K562 (cell line): ENCODE data around the gene CUL9. TPM values are rescaled to one million over a fixed set of nuclear protein-coding genes. Genes with fewer than 3 reads are reported as not detected.

Source experiments
- ATF1 ChIP-seq, 2 experiments: fragments of 450-650 bp in 1 of 2; IDR thresholded peaks; 2 replicates each; pipeline ENCODE4 v1.6.1; 2016; ENCODE audit warnings: missing compliant biosample characterization in 1 of 2, missing genetic modification characterization in 1 of 2
- BCOR ChIP-seq: fragments of 450-650 bp; IDR thresholded peaks from 2 replicates; pipeline ENCODE4 v1.6.1; 2016
- CSDE1 ChIP-seq, 2 experiments: fragments of 450-650 bp; IDR thresholded peaks; 2 replicates each; pipeline ENCODE4 v1.6.1; 2016; ENCODE audit warnings: mild to moderate bottlenecking in 1 of 2
- CTBP1 ChIP-seq: fragments of 450-650 bp; IDR thresholded peaks from 2 replicates; pipeline ENCODE4 v1.6.1; 2016; ENCODE audit warnings: borderline replicate concordance
- HDAC1 ChIP-seq, 2 experiments: fragments of 450-650 bp; IDR thresholded peaks; 2 replicates each; pipeline ENCODE4 v1.6.1; 2016 to 2017; ENCODE audit warnings: inconsistent platforms in 1 of 2, mild to moderate bottlenecking in 1 of 2, moderate library complexity in 1 of 2
- KDM4B ChIP-seq, 2 experiments: fragments of 450-650 bp in 1 of 2; sonication (generic) in 1 of 2; IDR thresholded peaks; 2 replicates each; pipeline ENCODE4 v1.6.1; 2016 to 2017; ENCODE audit warnings: borderline replicate concordance in 2 of 2, antibody characterized with exemption in 1 of 2, low read depth in 1 of 2, mild to moderate bottlenecking in 1 of 2
- L3MBTL2 ChIP-seq: fragments of 450-650 bp; IDR thresholded peaks from 2 replicates; pipeline ENCODE4 v1.6.1; 2016; ENCODE audit warnings: mild to moderate bottlenecking, moderate library complexity
- LCOR ChIP-seq: sonication (generic); formaldehyde crosslinking; IDR thresholded peaks from 2 replicates; pipeline ENCODE4 v1.8.0; 2022; ENCODE audit warnings: mild to moderate bottlenecking, missing genetic modification reagents
- NRF1 ChIP-seq, 2 experiments: fragments of 450-650 bp; IDR thresholded peaks in 1 of 2; conservative IDR thresholded peaks in 1 of 2; 2 replicates each; pipeline ENCODE4 v1.6.1; 2014; ENCODE audit warnings: mild to moderate bottlenecking in 2 of 2
- RCOR1 ChIP-seq, 2 experiments: IDR thresholded peaks; 2 replicates each; pipeline ENCODE4 v1.6.1; 2012; ENCODE audit warnings: low read depth in 2 of 2, low read length in 2 of 2, borderline replicate concordance in 1 of 2, improper control_type of control experiment in 1 of 2
- SAP30 ChIP-seq: fragments of 200-600 bp; sonication (generic); IDR thresholded peaks from 2 replicates; pipeline ENCODE4 v1.6.1; 2012; ENCODE audit warnings: borderline replicate concordance, low read depth, mild to moderate bottlenecking, moderate library complexity, low read length, control low read depth, inconsistent platforms; ENCODE audit not compliant: insufficient read depth, poor library complexity, severe bottlenecking
- SIN3A ChIP-seq, 2 experiments: fragments of 150-350 bp in 1 of 2; IDR thresholded peaks; 2 replicates each; pipeline ENCODE4 v1.6.1; 2011 to 2016; ENCODE audit warnings: borderline replicate concordance in 2 of 2, low read depth in 2 of 2, low read length in 2 of 2, mild to moderate bottlenecking in 2 of 2, moderate library complexity in 2 of 2; ENCODE audit not compliant: control insufficient read depth in 1 of 2
- SMARCE1 ChIP-seq: fragments of 450-650 bp; IDR thresholded peaks from 2 replicates; pipeline ENCODE4 v1.7.1; 2016; ENCODE audit warnings: mild to moderate bottlenecking
- ZNF699 ChIP-seq: fragments of 250-450 bp; sonication (Bioruptor Pico); IDR thresholded peaks from 2 replicates; pipeline ENCODE4 v1.8.0; 2021; ENCODE audit warnings: mild to moderate bottlenecking, moderate library complexity; ENCODE audit not compliant: insufficient replicate concordance
- polyA plus RNA-seq, 8 experiments: library from polyadenylated mRNA; depleted of rRNA in 4 of 8; stranded (reverse) in 5 of 8; unstranded in 3 of 8; fragments of >200 nt; fragmentation: Nextera tagmentation in 2 of 8; fragmentation: Illumina TruSeq in 1 of 8; extraction: Ambion mirVana in 2 of 8; extraction: Trizol in 1 of 8; gene quantifications; 2 replicates each; pipeline versions ENCODE4 v1.2.1 to v1.2.3, GENCODE V29; 2011 to 2014; ENCODE audit warnings: inconsistent platforms in 1 of 8, missing spikeins in 1 of 8
- total RNA-seq, 7 experiments: library from RNA; depleted of rRNA in 6 of 7; stranded (reverse); fragments of >200 nt in 6 of 7; fragmentation: Illumina TruSeq in 2 of 7; extraction: Trizol in 2 of 7; gene quantifications; 2 replicates each; pipeline versions ENCODE4 v1.2.1 to v1.2.3, GENCODE V29; 2011 to 2021; ENCODE audit warnings: low replicate concordance in 1 of 7
- TF ChIP-seq, protein P1 (sequence below): sonication (generic); formaldehyde crosslinking; IDR thresholded peaks from 2 replicates; pipeline ENCODE4 v1.8.0; 2022; ENCODE audit warnings: mild to moderate bottlenecking, missing genetic modification reagents
- TF ChIP-seq, protein P2 (sequence below): sonication (generic); formaldehyde crosslinking; IDR thresholded peaks from 2 replicates; pipeline ENCODE4 v1.9.0; 2022; ENCODE audit warnings: mild to moderate bottlenecking, missing genetic modification reagents
- TF ChIP-seq, protein P3 (sequence below): fragments of 450-650 bp; IDR thresholded peaks from 2 replicates; pipeline ENCODE4 v1.7.1; 2018; ENCODE audit warnings: mild to moderate bottlenecking, low read depth; ENCODE audit not compliant: partially characterized antibody
- TF ChIP-seq, protein P4 (sequence below): fragments of 200-800 bp; sonication (Bioruptor generic); IDR thresholded peaks from 2 replicates; pipeline ENCODE4 v1.6.1; 2017; ENCODE audit warnings: missing genetic modification characterization, missing compliant biosample characterization
- TF ChIP-seq, protein P5 (sequence below): sonication (generic); formaldehyde crosslinking; IDR thresholded peaks from 2 replicates; pipeline ENCODE4 v1.4.0; 2020; ENCODE audit warnings: mild to moderate bottlenecking, missing genetic modification reagents

CUL9 gene
- total and polyA plus RNA-seq, 9 of the 15 experiments (the other 6 are each of a cell fraction or from before 2014, with no cell fraction given): 0.50 to 20.7 (median 6.6) TPM

DNA sequence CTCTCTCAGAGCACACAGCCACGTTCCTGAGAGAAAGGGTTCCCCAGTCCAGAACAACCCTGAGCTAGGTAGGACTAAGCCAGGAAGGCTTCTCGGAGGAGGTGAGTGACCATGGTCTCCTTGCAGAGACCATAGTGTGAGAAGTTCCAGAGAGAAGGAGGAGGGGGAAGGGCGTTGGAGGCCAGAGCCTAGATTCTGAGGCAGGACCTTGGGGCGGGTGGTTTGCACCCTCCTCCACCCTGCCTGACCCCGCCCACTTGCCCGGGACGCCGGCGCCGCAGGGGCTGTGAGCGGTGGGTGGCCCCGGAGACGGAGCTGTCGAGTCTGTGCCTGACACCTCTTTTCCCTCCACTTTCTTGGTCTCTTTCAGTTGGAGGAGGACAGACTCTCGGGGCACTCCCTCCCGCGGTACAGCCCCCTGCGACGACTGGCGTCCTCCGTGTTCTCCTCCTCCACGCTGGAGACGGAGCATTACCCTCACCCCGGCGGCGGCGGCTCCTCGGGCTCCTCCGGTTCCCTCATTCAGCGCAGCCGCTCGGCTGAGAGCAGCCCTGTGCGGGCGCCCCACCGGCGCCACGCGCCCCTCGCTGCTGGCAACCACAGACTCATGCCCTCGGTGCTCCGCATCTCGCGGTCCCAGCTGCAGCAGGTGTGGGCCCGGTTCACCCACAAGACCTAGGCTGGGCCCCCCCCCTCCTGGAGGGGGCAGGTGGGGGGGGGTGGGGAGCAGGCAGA, 87.4 kb downstream of the CUL9 start (continued):
- TF ChIP-seq, protein P1, sequence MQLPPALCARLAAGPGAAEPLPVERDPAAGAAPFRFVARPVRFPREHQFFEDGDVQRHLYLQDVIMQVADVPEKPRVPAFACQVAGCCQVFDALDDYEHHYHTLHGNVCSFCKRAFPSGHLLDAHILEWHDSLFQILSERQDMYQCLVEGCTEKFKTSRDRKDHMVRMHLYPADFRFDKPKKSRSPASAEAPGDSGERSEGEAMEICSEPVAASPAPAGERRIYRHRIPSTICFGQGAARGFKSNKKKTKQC (CRISPR knock-in tag): 0 out of 2 replicates have a peak, but pooled peaks have one; percentile 53
- TF ChIP-seq, protein P2, sequence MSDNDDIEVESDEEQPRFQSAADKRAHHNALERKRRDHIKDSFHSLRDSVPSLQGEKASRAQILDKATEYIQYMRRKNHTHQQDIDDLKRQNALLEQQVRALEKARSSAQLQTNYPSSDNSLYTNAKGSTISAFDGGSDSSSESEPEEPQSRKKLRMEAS (CRISPR knock-in tag): 0 out of 2 replicates have a peak, but pooled peaks have one; percentile 14
- no peak for TF ChIP-seq ZNF699 (CRISPR knock-in tag)
- no peak for TF ChIP-seq SIN3A (IDR thresholded peaks at IDR 0.05; ENCODE audit: borderline replicate concordance in 2 of 2, control insufficient read depth in 1 of 2, low read depth in 2 of 2, low read length in 2 of 2)
- TF ChIP-seq NRF1 (conservative IDR thresholded peaks at IDR 0.05 in 1 of 2, IDR thresholded peaks at IDR 0.05 in 1 of 2): peak; percentile 47 to 63; a peak in 3 of 4 replicates
- 0 out of 4 replicates have a peak, but pooled peaks of 1 of the 2 experiments have one; percentile 39 for TF ChIP-seq KDM4B (IDR thresholded peaks at IDR 0.05; ENCODE audit: borderline replicate concordance in 2 of 2, low read depth in 1 of 2)
- TF ChIP-seq CSDE1 (IDR thresholded peaks at IDR 0.05): no peak
- TF ChIP-seq RCOR1 (IDR thresholded peaks at IDR 0.05; ENCODE audit: borderline replicate concordance in 1 of 2, low read depth in 2 of 2, low read length in 2 of 2): peak in 1 of 2 experiments; percentile 30; a peak in 1 of 4 replicates
- TF ChIP-seq, protein P3, sequence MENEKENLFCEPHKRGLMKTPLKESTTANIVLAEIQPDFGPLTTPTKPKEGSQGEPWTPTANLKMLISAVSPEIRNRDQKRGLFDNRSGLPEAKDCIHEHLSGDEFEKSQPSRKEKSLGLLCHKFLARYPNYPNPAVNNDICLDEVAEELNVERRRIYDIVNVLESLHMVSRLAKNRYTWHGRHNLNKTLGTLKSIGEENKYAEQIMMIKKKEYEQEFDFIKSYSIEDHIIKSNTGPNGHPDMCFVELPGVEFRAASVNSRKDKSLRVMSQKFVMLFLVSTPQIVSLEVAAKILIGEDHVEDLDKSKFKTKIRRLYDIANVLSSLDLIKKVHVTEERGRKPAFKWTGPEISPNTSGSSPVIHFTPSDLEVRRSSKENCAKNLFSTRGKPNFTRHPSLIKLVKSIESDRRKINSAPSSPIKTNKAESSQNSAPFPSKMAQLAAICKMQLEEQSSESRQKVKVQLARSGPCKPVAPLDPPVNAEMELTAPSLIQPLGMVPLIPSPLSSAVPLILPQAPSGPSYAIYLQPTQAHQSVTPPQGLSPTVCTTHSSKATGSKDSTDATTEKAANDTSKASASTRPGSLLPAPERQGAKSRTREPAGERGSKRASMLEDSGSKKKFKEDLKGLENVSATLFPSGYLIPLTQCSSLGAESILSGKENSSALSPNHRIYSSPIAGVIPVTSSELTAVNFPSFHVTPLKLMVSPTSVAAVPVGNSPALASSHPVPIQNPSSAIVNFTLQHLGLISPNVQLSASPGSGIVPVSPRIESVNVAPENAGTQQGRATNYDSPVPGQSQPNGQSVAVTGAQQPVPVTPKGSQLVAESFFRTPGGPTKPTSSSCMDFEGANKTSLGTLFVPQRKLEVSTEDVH: no peak
- TF ChIP-seq L3MBTL2: peak; percentile 78
- TF ChIP-seq, protein P4, sequence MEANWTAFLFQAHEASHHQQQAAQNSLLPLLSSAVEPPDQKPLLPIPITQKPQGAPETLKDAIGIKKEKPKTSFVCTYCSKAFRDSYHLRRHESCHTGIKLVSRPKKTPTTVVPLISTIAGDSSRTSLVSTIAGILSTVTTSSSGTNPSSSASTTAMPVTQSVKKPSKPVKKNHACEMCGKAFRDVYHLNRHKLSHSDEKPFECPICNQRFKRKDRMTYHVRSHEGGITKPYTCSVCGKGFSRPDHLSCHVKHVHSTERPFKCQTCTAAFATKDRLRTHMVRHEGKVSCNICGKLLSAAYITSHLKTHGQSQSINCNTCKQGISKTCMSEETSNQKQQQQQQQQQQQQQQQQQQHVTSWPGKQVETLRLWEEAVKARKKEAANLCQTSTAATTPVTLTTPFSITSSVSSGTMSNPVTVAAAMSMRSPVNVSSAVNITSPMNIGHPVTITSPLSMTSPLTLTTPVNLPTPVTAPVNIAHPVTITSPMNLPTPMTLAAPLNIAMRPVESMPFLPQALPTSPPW: 0 out of 2 replicates have a peak, but pooled peaks have one; percentile 26
- peak; percentile 40; the same call in 1 of the 2 replicates for TF ChIP-seq CTBP1
- TF ChIP-seq BCOR: peak; percentile 88
- TF ChIP-seq HDAC1 (IDR thresholded peaks at IDR 0.05): peak in 1 of 2 experiments; percentile 38; a peak in 1 of 4 replicates
- no peak for TF ChIP-seq SMARCE1
- TF ChIP-seq ATF1 (CRISPR knock-in tag; IDR thresholded peaks at IDR 0.05): no peak
- TF ChIP-seq ATF1 (tag; IDR thresholded peaks at IDR 0.05): 0 out of 2 replicates have a peak, but pooled peaks have one; percentile 8
- TF ChIP-seq, protein P5, sequence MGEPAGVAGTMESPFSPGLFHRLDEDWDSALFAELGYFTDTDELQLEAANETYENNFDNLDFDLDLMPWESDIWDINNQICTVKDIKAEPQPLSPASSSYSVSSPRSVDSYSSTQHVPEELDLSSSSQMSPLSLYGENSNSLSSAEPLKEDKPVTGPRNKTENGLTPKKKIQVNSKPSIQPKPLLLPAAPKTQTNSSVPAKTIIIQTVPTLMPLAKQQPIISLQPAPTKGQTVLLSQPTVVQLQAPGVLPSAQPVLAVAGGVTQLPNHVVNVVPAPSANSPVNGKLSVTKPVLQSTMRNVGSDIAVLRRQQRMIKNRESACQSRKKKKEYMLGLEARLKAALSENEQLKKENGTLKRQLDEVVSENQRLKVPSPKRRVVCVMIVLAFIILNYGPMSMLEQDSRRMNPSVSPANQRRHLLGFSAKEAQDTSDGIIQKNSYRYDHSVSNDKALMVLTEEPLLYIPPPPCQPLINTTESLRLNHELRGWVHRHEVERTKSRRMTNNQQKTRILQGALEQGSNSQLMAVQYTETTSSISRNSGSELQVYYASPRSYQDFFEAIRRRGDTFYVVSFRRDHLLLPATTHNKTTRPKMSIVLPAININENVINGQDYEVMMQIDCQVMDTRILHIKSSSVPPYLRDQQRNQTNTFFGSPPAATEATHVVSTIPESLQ (CRISPR knock-in tag): no peak
- no peak for TF ChIP-seq LCOR (CRISPR knock-in tag)
- no peak for TF ChIP-seq SAP30
